Measurements from ENCODE around the gene POLR3E. TPM values are rescaled to one million over a fixed set of nuclear protein-coding genes. Genes with fewer than 3 reads are reported as not detected.

POLR3E gene
- total RNA-seq, 1 experiment from 2014 or later = 65.0 TPM

- TF ChIP-seq CTCF (IDR thresholded peaks at IDR 0.05 in 2 of 3, conservative IDR thresholded peaks at IDR 0.05 in 1 of 3; ENCODE audit: borderline replicate concordance in 1 of 3, insufficient read depth in 1 of 3, low read depth in 2 of 3, low read length in 2 of 3) (no peak), EZH2 (IDR thresholded peaks at IDR 0.05) (no peak), ZFX (IDR thresholded peaks at IDR 0.05) (no peak), SP1 (IDR thresholded peaks at IDR 0.05; ENCODE audit: low read depth) (no peak), CBX3 (IDR thresholded peaks at IDR 0.05; ENCODE audit: low read depth) (no peak), POLR2A (IDR thresholded peaks at IDR 0.05; ENCODE audit: borderline replicate concordance, extremely low read depth, insufficient read depth, insufficient read length) (no peak)
These were observed 36.7 kb upstream of the POLR3E start (continued) for GRCh38 chr16:22260490-22260889.

GRCh38 chr16:22262460-22262859, 34.7 kb upstream of the POLR3E start:
- H3K4me1 ChIP-seq (ENCODE audit: control insufficient read depth in 1 of 2, insufficient read depth in 2 of 2, low read length in 2 of 2) = no peaks in the 10 kb centered on the region
- H3K4me3 ChIP-seq (replicated peaks in 1 of 2; ENCODE audit: low read depth in 1 of 2, low read length in 2 of 2) = no peak overlapping the region
- no peak overlapping the region for H3K4me2 ChIP-seq (ENCODE audit: low read length)
- ChIA-PET RAD21 (ENCODE audit: low non-redundant PET in 1 of 2, low total read pairs in 2 of 2, uncharacterized antibody in 2 of 2, unreplicated experiment in 2 of 2) (no interaction called here), CTCF (no interaction called here), POLR2A (no interaction called here)
- no peak overlapping the region for H3K9ac ChIP-seq (ENCODE audit: low read length)
- peaks cover 21 to 32% of the 10 kb centered on the region in 2 experiments for H3K36me3 ChIP-seq (ENCODE audit: control insufficient read depth in 1 of 2, insufficient read depth in 2 of 2, low read length in 2 of 2)
- TF ChIP-seq EGR1 (IDR thresholded peaks at IDR 0.05; ENCODE audit: low read depth) (no peak), POLR2AphosphoS5 (IDR thresholded peaks at IDR 0.05; ENCODE audit: low read depth, low read length) (no peak), ZFX (IDR thresholded peaks at IDR 0.05) (no peak), ELF1 (IDR thresholded peaks at IDR 0.05; ENCODE audit: borderline replicate concordance, low read depth) (no peak), SIN3A (IDR thresholded peaks at IDR 0.05; ENCODE audit: low read depth) (no peak), SP1 (IDR thresholded peaks at IDR 0.05; ENCODE audit: low read depth) (no peak), RAD21 (IDR thresholded peaks at IDR 0.05; ENCODE audit: low read depth) (no peak)
- H3K9me2 ChIP-seq (ENCODE audit: insufficient read depth) = no peaks in the 10 kb centered on the region
- H3K27ac ChIP-seq (ENCODE audit: low read depth, low read length) = no peak overlapping the region
- no TSS peak for BruUV-seq (replicated peaks)
- no peaks in the 10 kb centered on the region for H3K27me3 ChIP-seq (ENCODE audit: insufficient read depth, low read length)
- no peaks in the 10 kb centered on the region for H4K20me1 ChIP-seq (ENCODE audit: insufficient read depth)
- H2AFZ ChIP-seq (ENCODE audit: low read depth, low read length, poor library complexity, severe bottlenecking) = no peak overlapping the region
- intact Hi-C loops (cut with micrococcal nuclease) = no loop called here
- DNase-seq (ENCODE audit: low read depth, low spot score) (no peak), ATAC-seq (no peak)
- H3K9me3 ChIP-seq (ENCODE audit: control insufficient read depth in 1 of 2, insufficient read depth in 1 of 2, low read depth in 1 of 2, low read length in 2 of 2) = no peaks in the 10 kb centered on the region
- H3K79me2 ChIP-seq (ENCODE audit: insufficient read depth, low read length) = no peaks in the 10 kb centered on the region
